Calu3 (cell line): ENCODE measurements around the gene HOXB1. TPM values are rescaled to one million over a fixed set of nuclear protein-coding genes. Genes with fewer than 3 reads are reported as not detected.

Source experiments
- BruUV-seq: library from RNA; stranded (reverse); fragments of 400-500 nt; replicated peaks from 2 replicates; lab custom pipeline; 2021; lab: Mats Ljungman, UMichigan
- CTCF ChIA-PET: fragments of 300-600 bp; sonication (Branson Sonifier 250); formaldehyde crosslinking; loops from one replicate; lab custom pipeline; 2022; ENCODE audit warnings: antibody characterized with exemption; lab: Charles Lee
- DNase-seq: peaks from one replicate; pipeline ENCODE4 v3.0.0; 2022
- H3K27ac Mint-ChIP-seq: one replicate; pipeline ENCODE4 v1.8.0; 2022; ENCODE audit warnings: mixed read lengths; ENCODE audit not compliant: unreplicated experiment
- H3K27me3 Mint-ChIP-seq: one replicate; pipeline ENCODE4 v1.8.0; 2022; ENCODE audit warnings: mixed read lengths; ENCODE audit not compliant: unreplicated experiment
- H3K36me3 Mint-ChIP-seq: one replicate; pipeline ENCODE4 v1.8.0; 2022; ENCODE audit warnings: mild to moderate bottlenecking, moderate library complexity, mixed read lengths; ENCODE audit not compliant: insufficient read depth, unreplicated experiment
- H3K4me1 Mint-ChIP-seq: one replicate; pipeline ENCODE4 v1.8.0; 2022; ENCODE audit warnings: mild to moderate bottlenecking, low read depth, mixed read lengths; ENCODE audit not compliant: unreplicated experiment
- H3K4me3 Mint-ChIP-seq: one replicate; pipeline ENCODE4 v1.8.0; 2022; ENCODE audit warnings: mild to moderate bottlenecking, low read depth, moderate library complexity, mixed read lengths; ENCODE audit not compliant: unreplicated experiment
- H3K9me3 Mint-ChIP-seq: one replicate; pipeline ENCODE4 v1.8.0; 2022; ENCODE audit warnings: low read depth, mixed read lengths; ENCODE audit not compliant: unreplicated experiment
- CTCF ChIP-seq: fragments of 200-600 bp; IDR thresholded peaks from one replicate; pipeline ENCODE4 v1.8.0; 2022; ENCODE audit warnings: antibody characterized with exemption; ENCODE audit not compliant: unreplicated experiment
- intact Hi-C: fragments of 100-400 bp; cut with micrococcal nuclease; formaldehyde crosslinking; loops from one replicate; pipeline ENCODE4 v1.10.0; 2022; ENCODE audit not compliant: unreplicated experiment
- total RNA-seq: library from RNA; stranded (reverse); gene quantifications from 2 replicates; pipeline ENCODE4 v1.2.3, GENCODE V29; 2022

HOXB1 gene
- total RNA-seq, 1 experiment from 2014 or later = not detected

- Mint-ChIP-seq H3K27ac (no peak overlapping the region), H3K4me1 (no peaks in the 10 kb centered on the region), H3K4me3 (no peak overlapping the region), H3K36me3 (no peaks in the 10 kb centered on the region), H3K9me3 (no peaks in the 10 kb centered on the region), H3K27me3 (peaks cover 85% of the 10 kb centered on the region)
- intact Hi-C loops = no loop called here
- no TSS peak for BruUV-seq
- no peak for DNase-seq
- no peak for TF ChIP-seq CTCF
- CTCF ChIA-PET = interaction anchor here (0.6 to 1.2 kb wide), 2 partner anchors 9 to 898 kb away, joined by 3 to 4 read pairs; no protein-coding TSS in a partner anchor
Measured at GRCh38 chr17:48514477-48514876, 16.3 kb downstream of the HOXB1 start.

- intact Hi-C loops = no loop called here
- CTCF ChIA-PET = interaction anchor here (0.6 to 1.7 kb wide), 6 partner anchors 8 to 897 kb away, joined by 3 to 5 read pairs (median 4); no protein-coding TSS in a partner anchor
- Mint-ChIP-seq H3K36me3 (no peaks in the 10 kb centered on the region), H3K27me3 (peaks cover 78% of the 10 kb centered on the region), H3K27ac (no peak overlapping the region), H3K4me1 (no peaks in the 10 kb centered on the region), H3K9me3 (no peaks in the 10 kb centered on the region), H3K4me3 (no peak overlapping the region)
- no peak for TF ChIP-seq CTCF
- BruUV-seq = no TSS peak
- no peak for DNase-seq
Measured at GRCh38 chr17:48513666-48514455, 16.9 kb downstream of the HOXB1 start.

GRCh38 chr17:48513097-48513496 is 17.7 kb downstream of the HOXB1 start:
- no peaks in the 10 kb centered on the region for H3K4me1 Mint-ChIP-seq
- intact Hi-C loops = no loop called here
- no peak overlapping the region for H3K4me3 Mint-ChIP-seq
- H3K36me3 Mint-ChIP-seq = no peaks in the 10 kb centered on the region
- H3K27me3 Mint-ChIP-seq = peaks cover 77% of the 10 kb centered on the region
- TF ChIP-seq CTCF = no peak
- no TSS peak for BruUV-seq
- H3K27ac Mint-ChIP-seq = no peak overlapping the region
- DNase-seq = no peak
- no peaks in the 10 kb centered on the region for H3K9me3 Mint-ChIP-seq
- CTCF ChIA-PET = interaction anchor here (0.6 to 1.7 kb wide), 4 partner anchors 9 to 130 kb away, joined by 3 to 5 read pairs (median 4); no protein-coding TSS in a partner anchor

GRCh38 chr17:48510761-48511604 is 19.8 kb downstream of the HOXB1 start:
- BruUV-seq = no TSS peak
- DNase-seq = no peak
- no peak for TF ChIP-seq CTCF
- Mint-ChIP-seq H3K27me3 (peaks cover 56% of the 10 kb centered on the region), H3K4me1 (peaks cover 4% of the 10 kb centered on the region), H3K27ac (no peak overlapping the region), H3K36me3 (no peaks in the 10 kb centered on the region), H3K4me3 (no peak overlapping the region), H3K9me3 (no peaks in the 10 kb centered on the region)
- CTCF ChIA-PET = interaction anchor here (0.7 kb wide), 4 partner anchors 17 to 207 kb away, joined by 3 to 6 read pairs (median 4); no protein-coding TSS in a partner anchor
- intact Hi-C loops = no loop called here
